T-cell (primary cell): ENCODE measurements around the gene CYP8B1. TPM values are rescaled to one million over a fixed set of nuclear protein-coding genes. Genes with fewer than 3 reads are reported as not detected.
A peak's percentile ranks its signal among the peaks of the same experiment; 100 is the strongest.

Experiments used
- ATAC-seq, 4 experiments: fragments of 200-7000 bp in 3 of 4; fragments of 150-1000 bp in 1 of 4; cut with Tn5 transposase; replicated peaks in 1 of 4; 1 replicate in 3 of 4; 2 replicates in 1 of 4; pipeline ENCODE4 v1.10.0; 2021; ENCODE audit warnings: moderate library complexity in 3 of 4, mild to moderate bottlenecking in 2 of 4, moderate number of reproducible peaks in 1 of 4
- CTCF ChIA-PET, 2 donors: fragments of 300-600 bp; sonication (Branson Sonifier 250); formaldehyde crosslinking; loops; one replicate each; lab custom pipeline; 2022; ENCODE audit warnings: antibody characterized with exemption in 2 of 2; lab: Charles Lee
- POLR2A ChIA-PET, 2 donors: fragments of 300-600 bp; sonication (Branson Sonifier 250); formaldehyde crosslinking; loops; one replicate each; lab custom pipeline; 2022; ENCODE audit warnings: antibody characterized with exemption in 2 of 2; lab: Charles Lee
- DNase-seq, 35 experiments: peaks; one replicate each; pipeline versions ENCODE4 v3.0.0 to v3.0.0-alpha.2; 2013 to 2023
- H3K27ac ChIP-seq: one replicate; pipeline ENCODE4 v1.5.1; 2013; ENCODE audit warnings: low read length
- H3K27me3 ChIP-seq, 2 experiments: replicated peaks in 1 of 2; 1 replicate in 1 of 2; 2 replicates in 1 of 2; pipeline versions ENCODE4 v1.6.1 to v1.7.0; 2013; ENCODE audit warnings: low read length in 1 of 2, mixed read lengths in 1 of 2; ENCODE audit not compliant: control insufficient read depth in 2 of 2, insufficient read depth in 2 of 2; ENCODE audit errors: extremely low read depth in 1 of 2
- H3K36me3 ChIP-seq, 2 donors: 1 replicate in 1 of 2; 2 replicates in 1 of 2; pipeline versions ENCODE4 v1.6.1 to v1.7.0; 2013; ENCODE audit warnings: low read length in 1 of 2; ENCODE audit not compliant: control insufficient read depth in 2 of 2, insufficient read depth in 1 of 2; ENCODE audit errors: extremely low read depth in 1 of 2
- H3K4me1 ChIP-seq, 2 experiments: 1 replicate in 1 of 2; 2 replicates in 1 of 2; pipeline versions ENCODE4 v1.6.1 to v1.7.0; 2013; ENCODE audit warnings: low read length in 2 of 2, mixed read lengths in 1 of 2; ENCODE audit not compliant: insufficient read depth in 2 of 2, control insufficient read depth in 1 of 2; ENCODE audit errors: extremely low read depth in 1 of 2
- H3K4me3 ChIP-seq, 2 donors: 1 replicate in 1 of 2; 2 replicates in 1 of 2; pipeline versions ENCODE4 v1.5.1 to v1.7.0; 2013; ENCODE audit warnings: mild to moderate bottlenecking in 2 of 2, low read length in 1 of 2, moderate library complexity in 1 of 2; ENCODE audit not compliant: control insufficient read depth in 1 of 2; ENCODE audit errors: extremely low read depth in 1 of 2
- H3K9me3 ChIP-seq: 2 replicates; pipeline ENCODE4 v1.7.0; 2013
- H3K27ac Mint-ChIP-seq, 2 donors: one replicate each; pipeline ENCODE4 v1.8.0; 2020 to 2021; ENCODE audit warnings: mild to moderate bottlenecking in 2 of 2, mixed read lengths in 2 of 2
- H3K27me3 Mint-ChIP-seq, 2 donors: one replicate each; pipeline ENCODE4 v1.8.0; 2021 to 2022; ENCODE audit warnings: mixed read lengths in 2 of 2
- H3K36me3 Mint-ChIP-seq: one replicate; pipeline ENCODE4 v1.8.0; 2021; ENCODE audit warnings: mixed read lengths
- H3K4me1 Mint-ChIP-seq, 3 donors: one replicate each; pipeline ENCODE4 v1.8.0; 2020 to 2022; ENCODE audit warnings: mixed read lengths in 3 of 3, mild to moderate bottlenecking in 1 of 3
- H3K4me3 Mint-ChIP-seq, 3 donors: one replicate each; pipeline ENCODE4 v1.8.0; 2020 to 2022; ENCODE audit warnings: mild to moderate bottlenecking in 3 of 3, mixed read lengths in 3 of 3, moderate library complexity in 3 of 3
- H3K9me3 Mint-ChIP-seq, 3 donors: one replicate each; pipeline ENCODE4 v1.8.0; 2020 to 2022; ENCODE audit warnings: mixed read lengths in 3 of 3
- WGBS: methylation state at CpG from one replicate; pipeline ENCODE4 v1.1.5; 2013; ENCODE audit warnings: missing lambda C conversion rate; ENCODE audit not compliant: insufficient coverage; 5-methylcytosine and 5-hydroxymethylcytosine counted together
- total RNA-seq, 35 experiments: library from RNA in 6 of 35; stranded (reverse) in 6 of 35; fragments of 120-200 nt in 1 of 35; gene quantifications; one replicate each; pipeline versions ENCODE4 v1.2.1 to v1.2.4 and lab custom pipeline; 2013 to 2026

CYP8B1 gene
- total RNA-seq, 5 donors from 2014 or later (not counting 1 experiment from before 2014, with no cell fraction given), result 0.09 to 0.23 (median 0.13) TPM; not detected in 2

- H3K27me3 ChIP-seq, result no peaks in the 10 kb centered on the region
- ChIA-PET CTCF (no interaction called here), POLR2A (no interaction called here)
- Mint-ChIP-seq H3K4me3 (no peak overlapping the region), H3K27me3 (peaks cover 3 to 9% of the 10 kb centered on the region in 2 donors), H3K4me1 (peaks cover 13 to 14% (median 14%) of the 10 kb centered on the region in 3 donors), H3K27ac (no peak overlapping the region), H3K9me3 (no peaks in the 10 kb centered on the region), H3K36me3 (no peaks in the 10 kb centered on the region)
- H3K4me1 ChIP-seq, result peaks cover 6 to 10% of the 10 kb centered on the region in 2 experiments
- no peak for DNase-seq
- H3K36me3 ChIP-seq, result no peaks in the 10 kb centered on the region
- H3K27ac ChIP-seq, result no peak overlapping the region
- no peak overlapping the region for H3K4me3 ChIP-seq
- ATAC-seq, result no peak
- H3K9me3 ChIP-seq, result no peaks in the 10 kb centered on the region
- 83% methylated on average over 3 of the region's 3 CpGs for whole genome bisulfite sequencing
These were observed 25.4 kb downstream of the CYP8B1 start for GRCh38 chr3:42850263-42850662.

DNA sequence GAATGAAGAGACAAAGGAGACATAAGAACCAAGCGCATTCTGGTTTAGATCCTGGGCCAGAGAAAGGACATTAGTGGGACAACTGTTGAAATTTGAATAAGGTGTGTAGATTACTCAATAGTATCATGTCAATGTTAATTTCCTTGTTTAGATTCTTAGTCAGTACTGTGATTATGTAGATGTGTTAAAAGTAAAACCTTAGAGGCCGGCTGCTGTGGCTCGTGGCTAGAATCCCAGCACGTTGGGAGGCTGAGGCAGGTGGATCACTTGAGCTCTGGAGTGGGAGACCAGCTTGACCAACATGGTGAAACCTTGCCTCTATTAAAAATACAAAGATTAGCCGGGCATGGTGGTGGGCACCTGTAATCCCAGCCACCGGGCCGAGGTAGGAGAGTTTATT, 26.7 kb downstream of the CYP8B1 start:
- H3K27ac ChIP-seq, result no peak overlapping the region
- H3K27ac Mint-ChIP-seq, result no peak overlapping the region
- POLR2A ChIA-PET, result no interaction called here
- H3K9me3 ChIP-seq, result no peaks in the 10 kb centered on the region
- WGBS, result 89% methylated on average over 3 of the region's 7 CpGs
- no peak overlapping the region for H3K4me3 Mint-ChIP-seq
- ATAC-seq, result no peak
- no peak overlapping the region for H3K4me3 ChIP-seq
- CTCF ChIA-PET, result no interaction called here
- H3K27me3 Mint-ChIP-seq, result peaks cover 2 to 4% of the 10 kb centered on the region in 2 donors
- no peaks in the 10 kb centered on the region for H3K36me3 ChIP-seq
- H3K36me3 Mint-ChIP-seq, result no peaks in the 10 kb centered on the region
- H3K9me3 Mint-ChIP-seq, result no peaks in the 10 kb centered on the region
- H3K4me1 Mint-ChIP-seq, result peaks cover 13 to 14% (median 14%) of the 10 kb centered on the region in 3 donors
- DNase-seq, result no peak
- H3K27me3 ChIP-seq, result peaks cover 0 to 3% of the 10 kb centered on the region in 2 experiments
- peaks cover 6 to 10% of the 10 kb centered on the region in 2 experiments for H3K4me1 ChIP-seq

GRCh38 chr3:42847731-42848130, 27.9 kb downstream of the CYP8B1 start:
- POLR2A ChIA-PET, result no interaction called here

GRCh38 chr3:42846685-42847522, 28.8 kb downstream of the CYP8B1 start:
- Histone ChIP-seq H3K9me3 (no peaks in the 10 kb centered on the region), H3K27me3 (peaks cover 0 to 3% of the 10 kb centered on the region in 2 experiments), H3K27ac (no peak overlapping the region), H3K4me1 (peaks cover 6 to 10% of the 10 kb centered on the region in 2 experiments), H3K4me3 (no peak overlapping the region), H3K36me3 (no peaks in the 10 kb centered on the region)
- Mint-ChIP-seq H3K27me3 (no peaks in the 10 kb centered on the region), H3K4me3 (peak overlapping the region in 1 of 3 donors; percentile 1), H3K27ac (peak overlapping the region in 1 of 2 donors; percentile 70), H3K4me1 (peaks cover 13 to 14% (median 14%) of the 10 kb centered on the region in 3 donors), H3K9me3 (no peaks in the 10 kb centered on the region), H3K36me3 (no peaks in the 10 kb centered on the region)
- ChIA-PET CTCF (no interaction called here), POLR2A (no interaction called here)
- 0% methylated on average over 1 of the region's 5 CpGs for WGBS
- peak in 3 of 4 experiments; percentile 48 to 64 (median 56) for ATAC-seq
- peak in 11 of 35 experiments; percentile 3 to 47 (median 10) for DNase-seq

More at GRCh38 chr3:42847731-42848130, 27.9 kb downstream of the CYP8B1 start:
- Mint-ChIP-seq H3K9me3 (no peaks in the 10 kb centered on the region), H3K36me3 (no peaks in the 10 kb centered on the region), H3K27ac (no peak overlapping the region), H3K4me3 (no peak overlapping the region), H3K27me3 (no peaks in the 10 kb centered on the region), H3K4me1 (peaks cover 13 to 14% (median 14%) of the 10 kb centered on the region in 3 donors)
- H3K36me3 ChIP-seq, result no peaks in the 10 kb centered on the region
- DNase-seq (no peak), ATAC-seq (no peak)
- no CpG with 5 or more reads among the region's 4 CpGs for WGBS
- H3K27ac ChIP-seq, result no peak overlapping the region
- no peak overlapping the region for H3K4me3 ChIP-seq
- H3K9me3 ChIP-seq, result no peaks in the 10 kb centered on the region
- peaks cover 6 to 10% of the 10 kb centered on the region in 2 experiments for H3K4me1 ChIP-seq
- CTCF ChIA-PET, result no interaction called here
- peaks cover 0 to 3% of the 10 kb centered on the region in 2 experiments for H3K27me3 ChIP-seq

DNA sequence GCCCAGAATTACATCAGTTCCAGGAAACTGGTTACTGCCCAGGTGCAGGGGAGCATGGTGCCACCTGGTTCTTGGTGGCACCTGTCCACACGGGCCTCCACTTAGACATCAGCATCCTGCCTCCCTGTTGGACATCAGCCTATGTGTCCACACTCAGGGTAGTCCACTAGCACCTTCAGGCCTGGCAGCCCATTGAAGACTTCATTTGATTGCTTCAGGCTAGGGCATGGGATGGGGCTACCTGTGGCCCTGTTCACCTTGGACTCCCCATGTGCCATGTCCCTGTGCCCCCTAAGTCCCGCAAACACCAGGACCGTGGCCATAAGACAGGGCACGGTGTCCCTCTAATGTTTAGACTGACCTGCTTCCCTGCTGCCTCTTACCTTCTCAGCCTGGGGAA, 30.9 kb downstream of the CYP8B1 start:
- H3K4me3 Mint-ChIP-seq, result no peak overlapping the region
- Histone ChIP-seq H3K4me1 (peaks cover 6 to 10% of the 10 kb centered on the region in 2 experiments), H3K9me3 (no peaks in the 10 kb centered on the region), H3K36me3 (no peaks in the 10 kb centered on the region), H3K4me3 (no peak overlapping the region), H3K27me3 (peaks cover 0 to 3% of the 10 kb centered on the region in 2 experiments), H3K27ac (no peak overlapping the region)
- DNase-seq (no peak), ATAC-seq (no peak)
- no peaks in the 10 kb centered on the region for H3K9me3 Mint-ChIP-seq
- H3K27ac Mint-ChIP-seq, result no peak overlapping the region
- no peaks in the 10 kb centered on the region for H3K27me3 Mint-ChIP-seq
- peaks cover 13 to 14% (median 14%) of the 10 kb centered on the region in 3 donors for H3K4me1 Mint-ChIP-seq
- POLR2A ChIA-PET, result interaction anchor here in 1 of 2 donors (0.6 kb wide), 1 partner anchor 38 kb away, joined by 3 read pairs; no protein-coding TSS in a partner anchor
- CTCF ChIA-PET, result no interaction called here
- WGBS, result 43% methylated on average over 1 of the region's 4 CpGs
- H3K36me3 Mint-ChIP-seq, result no peaks in the 10 kb centered on the region

DNA sequence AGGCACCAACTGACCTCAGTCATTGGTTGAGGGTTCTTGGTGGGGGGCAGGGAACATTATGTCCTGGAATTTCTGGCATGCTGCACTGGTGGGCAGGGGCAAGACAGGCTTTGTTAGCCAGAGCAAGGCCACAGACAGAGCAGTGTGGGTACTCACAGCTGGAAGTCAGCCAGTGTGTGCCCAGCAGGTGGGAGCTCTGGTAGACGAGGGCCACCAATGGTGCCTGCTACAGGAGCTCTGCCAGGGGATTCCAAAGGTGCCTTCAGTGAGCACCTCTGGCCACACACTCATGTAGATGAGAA, 31.3 kb downstream of the CYP8B1 start:
- Mint-ChIP-seq H3K36me3 (no peaks in the 10 kb centered on the region), H3K4me3 (no peak overlapping the region), H3K9me3 (no peaks in the 10 kb centered on the region), H3K27ac (no peak overlapping the region), H3K4me1 (peaks cover 14 to 18% (median 15%) of the 10 kb centered on the region in 3 donors), H3K27me3 (no peaks in the 10 kb centered on the region)
- no peaks in the 10 kb centered on the region for H3K9me3 ChIP-seq
- ATAC-seq, result no peak
- H3K27me3 ChIP-seq, result peaks cover 0 to 3% of the 10 kb centered on the region in 2 experiments
- no peak for DNase-seq
- H3K36me3 ChIP-seq, result no peaks in the 10 kb centered on the region
- WGBS, result no CpG with 5 or more reads among the region's 1 CpG
- H3K4me3 ChIP-seq, result no peak overlapping the region
- ChIA-PET POLR2A (interaction anchor here in 1 of 2 donors (0.6 kb wide), 1 partner anchor 37 kb away, joined by 3 read pairs; no protein-coding TSS in a partner anchor), CTCF (no interaction called here)
- H3K27ac ChIP-seq, result no peak overlapping the region
- H3K4me1 ChIP-seq, result peaks cover 6 to 10% of the 10 kb centered on the region in 2 experiments
